Activated naive CD8-positive, alpha-beta T cell treated with anti-CD3 and anti-CD28 coated beads, Interleukin-2, amount 10 ng/mL, durations not matched to agents 7 days and 5 days (primary cell): ENCODE results near the gene CAPN14. TPM values are rescaled to one million over a fixed set of nuclear protein-coding genes. Genes with fewer than 3 reads are reported as not detected.

Experiments
- ATAC-seq: fragments of 150-1000 bp; cut with Tn5 transposase; one replicate; pipeline ENCODE4 v1.10.0; 2021; ENCODE audit warnings: low read depth, moderate library complexity
- POLR2A ChIA-PET: fragments of 350-600 bp; sonication (Branson Sonifier 250); formaldehyde crosslinking; loops from one replicate; lab custom pipeline; 2021; ENCODE audit warnings: antibody characterized with exemption; lab: Charles Lee
- DNase-seq: peaks from one replicate; pipeline ENCODE4 v3.0.0; 2021
- H3K27ac Mint-ChIP-seq: one replicate; pipeline ENCODE4 v1.8.0; 2022; ENCODE audit warnings: mild to moderate bottlenecking, mixed read lengths
- H3K27me3 Mint-ChIP-seq: one replicate; pipeline ENCODE4 v1.8.0; 2022; ENCODE audit warnings: mild to moderate bottlenecking, moderate library complexity, mixed read lengths
- H3K36me3 Mint-ChIP-seq: one replicate; pipeline ENCODE4 v1.8.0; 2021; ENCODE audit warnings: mild to moderate bottlenecking, mixed read lengths
- H3K4me1 Mint-ChIP-seq: one replicate; pipeline ENCODE4 v1.8.0; 2021; ENCODE audit warnings: mixed read lengths
- H3K4me3 Mint-ChIP-seq: one replicate; pipeline ENCODE4 v1.8.0; 2022; ENCODE audit warnings: mild to moderate bottlenecking, moderate library complexity, mixed read lengths
- H3K9me3 Mint-ChIP-seq: one replicate; pipeline ENCODE4 v1.8.0; 2021; ENCODE audit warnings: mixed read lengths
- total RNA-seq, 2 experiments: library from RNA; stranded (reverse); gene quantifications; one replicate each; pipeline ENCODE4 v1.2.3, GENCODE V29; 2021

The CAPN14 gene
- total RNA-seq, 2 experiments from 2014 or later: 0.17 to 0.28 TPM

GRCh38 chr2:31127931-31128330, 89.4 kb downstream of the CAPN14 start:
- no peak for DNase-seq
- Mint-ChIP-seq H3K4me3 (no peak overlapping the region), H3K9me3 (no peaks in the 10 kb centered on the region), H3K4me1 (no peaks in the 10 kb centered on the region), H3K27ac (no peak overlapping the region), H3K36me3 (no peaks in the 10 kb centered on the region), H3K27me3 (peaks cover 16% of the 10 kb centered on the region)
- no peak for ATAC-seq
- POLR2A ChIA-PET: no interaction called here

- Mint-ChIP-seq H3K4me3 (no peak overlapping the region), H3K27ac (no peak overlapping the region), H3K4me1 (no peaks in the 10 kb centered on the region), H3K36me3 (no peaks in the 10 kb centered on the region), H3K9me3 (no peaks in the 10 kb centered on the region), H3K27me3 (peaks cover 4% of the 10 kb centered on the region)
- DNase-seq: no peak
- no peak for ATAC-seq
- POLR2A ChIA-PET: no interaction called here
Measured at GRCh38 chr2:31125918-31126695, 91.2 kb downstream of the CAPN14 start.

GRCh38 chr2:31124904-31125303, 92.4 kb downstream of the CAPN14 start:
- Mint-ChIP-seq H3K9me3 (no peaks in the 10 kb centered on the region), H3K4me1 (no peaks in the 10 kb centered on the region), H3K4me3 (no peak overlapping the region), H3K36me3 (no peaks in the 10 kb centered on the region), H3K27me3 (peaks cover 4% of the 10 kb centered on the region), H3K27ac (no peak overlapping the region)
- POLR2A ChIA-PET: no interaction called here
- ATAC-seq: no peak
- DNase-seq: no peak

Other genes with a start within 250 kb of the CAPN14 start
- gene GALNT14, start 79.1 kb downstream of the CAPN14 start, total RNA-seq: not detected
- 1 to 10 TPM; 1.5 to 1.6 TPM for gene EHD3, start 16.6 kb upstream of the CAPN14 start, total RNA-seq
- gene XDH, start 197.2 kb upstream of the CAPN14 start, total RNA-seq: not detected